GM12874 (cell line): Measurements from ENCODE around the gene TMEM165.

Experiments
- TF ChIP-seq, protein P1 (sequence below): IDR thresholded peaks from 2 replicates; pipeline ENCODE4 v1.5.1; 2011; ENCODE audit warnings: low read depth, mild to moderate bottlenecking, control low read depth, low read length, moderate library complexity; ENCODE audit not compliant: insufficient read depth

TMEM165 gene

DNA sequence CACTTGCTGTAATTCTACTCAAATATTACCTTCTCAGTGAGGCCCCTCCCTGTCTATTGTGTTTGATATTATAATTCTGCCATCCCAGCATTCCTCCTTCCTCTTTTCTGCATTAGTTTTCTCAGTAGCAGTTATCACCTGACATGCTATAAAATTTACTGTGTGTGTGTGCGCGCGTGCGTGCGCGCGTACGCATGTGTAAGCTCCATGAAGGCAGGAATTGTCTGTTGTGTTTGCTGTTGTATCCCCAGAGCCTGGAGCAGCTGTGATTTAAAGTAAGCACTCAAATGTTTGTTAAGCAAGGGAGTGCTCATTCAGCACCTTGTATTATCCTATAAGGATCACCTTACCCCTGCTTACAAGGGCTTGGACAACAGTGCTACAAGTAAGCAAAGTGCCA lies 41.1 kb upstream of the TMEM165 start:
- TF ChIP-seq, protein P1, sequence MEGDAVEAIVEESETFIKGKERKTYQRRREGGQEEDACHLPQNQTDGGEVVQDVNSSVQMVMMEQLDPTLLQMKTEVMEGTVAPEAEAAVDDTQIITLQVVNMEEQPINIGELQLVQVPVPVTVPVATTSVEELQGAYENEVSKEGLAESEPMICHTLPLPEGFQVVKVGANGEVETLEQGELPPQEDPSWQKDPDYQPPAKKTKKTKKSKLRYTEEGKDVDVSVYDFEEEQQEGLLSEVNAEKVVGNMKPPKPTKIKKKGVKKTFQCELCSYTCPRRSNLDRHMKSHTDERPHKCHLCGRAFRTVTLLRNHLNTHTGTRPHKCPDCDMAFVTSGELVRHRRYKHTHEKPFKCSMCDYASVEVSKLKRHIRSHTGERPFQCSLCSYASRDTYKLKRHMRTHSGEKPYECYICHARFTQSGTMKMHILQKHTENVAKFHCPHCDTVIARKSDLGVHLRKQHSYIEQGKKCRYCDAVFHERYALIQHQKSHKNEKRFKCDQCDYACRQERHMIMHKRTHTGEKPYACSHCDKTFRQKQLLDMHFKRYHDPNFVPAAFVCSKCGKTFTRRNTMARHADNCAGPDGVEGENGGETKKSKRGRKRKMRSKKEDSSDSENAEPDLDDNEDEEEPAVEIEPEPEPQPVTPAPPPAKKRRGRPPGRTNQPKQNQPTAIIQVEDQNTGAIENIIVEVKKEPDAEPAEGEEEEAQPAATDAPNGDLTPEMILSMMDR = no peak

DNA sequence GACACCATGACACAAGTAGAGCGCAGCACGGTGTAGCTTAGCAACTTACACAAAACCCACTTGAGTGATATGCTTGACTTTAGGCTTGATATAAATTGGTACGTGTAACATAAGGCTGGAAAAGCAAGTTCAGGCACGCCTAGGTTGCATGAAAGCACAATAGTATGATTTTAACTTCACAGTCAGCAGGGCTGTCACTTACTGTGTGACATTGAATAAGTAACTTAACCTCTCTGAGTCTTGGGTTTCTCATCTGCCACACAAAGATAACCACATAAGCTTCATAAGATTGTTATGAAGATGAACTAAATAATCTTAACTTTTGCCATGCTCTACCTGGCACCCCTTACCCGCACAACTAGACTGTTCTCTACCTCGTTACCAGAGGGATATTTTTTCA lies 40.2 kb upstream of the TMEM165 start:
- TF ChIP-seq, protein P1 = no peak

DNA sequence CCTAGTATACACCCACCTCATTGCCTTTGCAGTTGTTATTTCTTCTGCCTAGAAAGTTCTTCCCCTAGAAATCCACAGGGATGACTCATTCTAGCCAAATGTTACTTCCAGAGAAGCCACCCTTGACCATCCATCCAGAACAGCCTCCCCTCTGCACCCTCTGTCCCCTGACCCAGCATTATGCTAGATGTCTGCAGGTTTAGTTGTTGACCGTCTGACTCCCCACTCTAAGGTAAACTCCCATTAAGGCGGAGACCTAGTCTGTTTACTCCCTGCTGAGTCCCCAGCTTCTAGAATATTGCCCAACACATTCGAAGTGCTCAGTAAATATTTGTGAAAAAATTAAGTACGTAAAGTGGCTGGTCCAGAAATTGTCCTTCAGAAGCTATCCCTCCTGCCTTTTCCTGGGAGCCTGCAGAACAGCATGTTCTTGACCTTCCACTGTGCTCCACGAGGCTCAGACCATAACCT lies 38.7 kb upstream of the TMEM165 start:
- TF ChIP-seq, protein P1 = no peak

DNA sequence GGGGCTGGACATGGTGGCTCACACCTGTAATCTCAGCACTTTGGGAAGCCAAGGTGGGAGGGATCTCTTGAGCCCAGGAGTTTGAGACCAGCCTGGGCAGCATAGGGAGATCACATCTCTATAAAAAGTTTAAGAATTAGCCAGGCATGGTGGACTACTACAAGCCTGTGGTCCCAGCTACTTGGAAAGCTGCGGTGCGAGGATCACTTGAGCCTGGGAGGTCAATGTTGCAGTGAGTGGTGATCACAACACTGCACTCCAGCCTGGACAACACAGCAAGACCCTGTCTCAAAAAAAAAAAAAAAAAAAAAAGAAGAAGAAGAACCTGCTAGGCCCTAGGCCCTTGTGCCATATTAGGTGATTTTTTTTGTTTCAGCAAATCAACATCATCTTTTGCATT lies 37.5 kb upstream of the TMEM165 start:
- TF ChIP-seq, protein P1 = no peak

DNA sequence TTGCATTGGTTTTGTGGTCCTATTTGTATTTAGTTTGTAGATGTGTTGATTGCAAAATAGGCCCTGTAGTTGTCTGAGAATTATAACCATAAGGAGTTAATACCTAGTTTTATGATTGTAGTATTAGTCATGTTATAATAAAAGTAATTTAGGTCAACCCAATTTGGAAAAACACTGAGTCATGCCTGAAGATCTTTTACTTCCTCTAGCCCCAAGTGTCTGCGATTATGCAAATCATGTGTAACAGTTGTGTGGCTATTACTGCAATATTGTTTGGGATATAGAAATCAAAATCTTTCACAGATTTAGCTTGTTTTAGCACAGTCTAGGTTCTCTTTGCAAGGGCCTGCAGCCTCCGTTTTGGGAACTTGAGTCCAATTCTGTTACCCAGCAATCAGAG lies 37.1 kb upstream of the TMEM165 start:
- TF ChIP-seq, protein P1 = no peak

DNA sequence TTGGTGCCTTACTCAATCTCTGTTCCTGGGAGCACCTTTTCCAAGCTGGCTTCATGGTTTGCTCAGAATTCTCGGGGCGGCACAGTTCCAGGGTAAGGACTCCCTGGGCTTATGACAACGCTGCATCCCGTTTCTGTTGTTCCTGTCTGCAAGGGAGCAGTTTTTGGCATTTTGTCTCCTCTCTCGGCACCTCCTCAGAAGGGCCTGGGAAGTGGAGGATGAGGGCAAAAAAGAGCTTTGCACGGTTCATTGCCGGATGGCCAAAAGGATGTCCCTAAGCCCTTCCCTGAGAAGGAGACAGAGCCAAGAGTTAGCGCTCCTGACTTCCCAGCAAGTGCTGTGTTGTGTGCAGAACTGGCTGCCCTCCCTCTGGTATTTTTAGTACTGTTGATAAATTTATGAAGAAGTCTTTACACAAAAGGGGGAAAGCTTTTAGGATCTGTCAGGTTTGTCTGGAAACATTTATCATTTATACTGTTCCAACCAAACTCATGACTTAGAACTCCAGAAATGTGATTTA lies 36.3 kb upstream of the TMEM165 start:
- TF ChIP-seq, protein P1 = no peak

DNA sequence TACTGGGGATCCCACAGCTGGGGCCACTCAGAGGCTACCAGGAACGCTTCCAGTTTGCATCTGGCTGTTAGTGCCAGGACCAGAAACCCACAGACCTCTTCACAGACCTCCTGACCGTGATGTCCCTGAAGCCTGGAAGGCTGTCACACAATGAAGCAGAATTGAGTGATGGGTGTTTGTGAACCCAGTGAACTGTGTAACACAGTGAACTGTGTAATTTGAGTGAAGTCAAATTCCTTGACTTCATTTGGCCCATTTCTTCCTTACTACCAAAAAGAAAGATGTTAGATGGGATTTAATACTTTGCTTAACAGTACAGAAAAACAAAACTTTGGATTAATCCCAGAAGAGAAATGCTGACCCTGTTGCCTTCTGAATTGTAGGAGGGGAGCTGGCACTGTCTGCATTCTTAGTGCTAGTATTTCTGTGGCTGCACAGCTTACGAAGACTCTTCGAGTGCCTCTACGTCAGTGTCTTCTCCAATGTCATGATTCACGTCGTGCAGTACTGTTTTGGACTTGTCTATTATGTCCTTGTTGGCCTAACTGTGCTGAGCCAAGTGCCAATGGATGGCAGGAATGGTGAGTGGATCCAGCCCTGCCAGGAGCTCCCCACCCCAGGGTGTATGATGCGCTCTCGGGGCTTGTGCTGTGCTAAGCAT lies 31.9 kb upstream of the TMEM165 start:
- TF ChIP-seq, protein P1 = no peak
